Peyer's patch (tissue), 4 donors: ENCODE results near the gene KRIT1.

Source experiments
- POLR2A ChIP-seq, 2 donors: fragments of 450-650 bp; IDR thresholded peaks; one replicate each; pipeline ENCODE4 v1.5.1; 2017; ENCODE audit warnings: antibody characterized with exemption in 2 of 2, mild to moderate bottlenecking in 2 of 2, moderate library complexity in 2 of 2
- TF ChIP-seq, protein P1 (sequence below), 6 experiments: fragments of 450-650 bp in 4 of 6; fragments of 200-600 bp in 2 of 6; sonication (generic) in 1 of 6; IDR thresholded peaks; one replicate each; pipeline ENCODE4 v1.5.1; 2017 to 2019; ENCODE audit warnings: antibody characterized with exemption in 6 of 6, mild to moderate bottlenecking in 3 of 6, moderate library complexity in 1 of 6

DNA sequence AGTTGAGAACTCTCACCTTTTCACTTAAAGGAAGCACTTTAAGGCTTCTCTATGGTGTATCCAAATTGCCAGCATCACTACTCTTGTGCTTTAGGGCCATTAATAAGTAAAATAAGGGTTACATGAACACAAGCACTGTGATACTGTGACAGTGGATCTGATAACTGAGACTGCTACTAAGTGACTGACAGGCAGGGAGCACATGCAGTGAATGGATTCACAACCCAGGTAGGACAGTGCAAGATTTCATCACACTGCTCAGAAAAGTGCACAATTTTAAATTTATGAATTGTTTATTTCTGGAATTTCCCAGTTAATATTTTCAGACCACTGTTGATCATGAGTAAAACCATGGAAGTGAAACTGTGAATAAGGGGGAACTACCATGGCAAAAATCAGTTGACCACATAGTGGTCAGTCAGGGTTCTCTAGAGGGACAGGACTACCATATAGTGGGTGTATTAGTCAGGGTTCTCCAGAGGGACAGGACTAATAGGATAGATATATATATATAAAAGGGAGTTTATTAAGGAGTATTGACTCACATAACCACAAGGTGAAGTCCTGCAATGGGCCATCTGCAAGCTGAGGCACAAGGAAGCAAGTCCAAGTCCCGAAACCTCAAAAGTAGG lies 90.5 kb downstream of the KRIT1 start:
- TF ChIP-seq, protein P1, sequence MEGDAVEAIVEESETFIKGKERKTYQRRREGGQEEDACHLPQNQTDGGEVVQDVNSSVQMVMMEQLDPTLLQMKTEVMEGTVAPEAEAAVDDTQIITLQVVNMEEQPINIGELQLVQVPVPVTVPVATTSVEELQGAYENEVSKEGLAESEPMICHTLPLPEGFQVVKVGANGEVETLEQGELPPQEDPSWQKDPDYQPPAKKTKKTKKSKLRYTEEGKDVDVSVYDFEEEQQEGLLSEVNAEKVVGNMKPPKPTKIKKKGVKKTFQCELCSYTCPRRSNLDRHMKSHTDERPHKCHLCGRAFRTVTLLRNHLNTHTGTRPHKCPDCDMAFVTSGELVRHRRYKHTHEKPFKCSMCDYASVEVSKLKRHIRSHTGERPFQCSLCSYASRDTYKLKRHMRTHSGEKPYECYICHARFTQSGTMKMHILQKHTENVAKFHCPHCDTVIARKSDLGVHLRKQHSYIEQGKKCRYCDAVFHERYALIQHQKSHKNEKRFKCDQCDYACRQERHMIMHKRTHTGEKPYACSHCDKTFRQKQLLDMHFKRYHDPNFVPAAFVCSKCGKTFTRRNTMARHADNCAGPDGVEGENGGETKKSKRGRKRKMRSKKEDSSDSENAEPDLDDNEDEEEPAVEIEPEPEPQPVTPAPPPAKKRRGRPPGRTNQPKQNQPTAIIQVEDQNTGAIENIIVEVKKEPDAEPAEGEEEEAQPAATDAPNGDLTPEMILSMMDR (IDR thresholded peaks at IDR 0.05): no peak
- TF ChIP-seq POLR2A (IDR thresholded peaks at IDR 0.05): no peak
